GM20431 (cell line): ENCODE results near the gene ZBTB20.

ENCODE experiments used
- in situ Hi-C: fragments of 300-500 bp; cut with MseI, MboI; formaldehyde crosslinking; loops from one replicate; pipeline ENCODE4 v1.15.0; 2020; ENCODE audit warnings: low sequenced_read_pairs; ENCODE audit not compliant: unreplicated experiment

Gene ZBTB20

DNA sequence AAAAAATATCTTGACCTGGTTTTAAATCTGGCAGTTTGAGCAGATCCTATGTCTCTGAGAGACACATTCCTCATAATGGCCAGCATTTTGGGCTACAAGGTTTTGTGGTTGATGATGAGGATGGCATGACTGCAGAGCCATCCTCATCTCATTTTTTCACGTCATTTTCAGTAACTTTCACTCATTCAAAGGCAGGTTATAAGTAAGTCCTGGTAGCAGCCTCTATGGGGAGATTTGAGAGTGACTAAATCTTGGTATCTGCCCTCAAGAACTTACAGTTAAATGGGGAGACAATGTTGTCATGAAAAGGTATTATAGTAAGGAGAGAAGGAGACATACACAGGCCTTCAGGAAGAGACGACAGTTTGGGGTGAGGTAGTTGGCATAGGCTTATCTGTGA, 838.7 kb downstream of the ZBTB20 start:
- in situ Hi-C loops: no loop called here

DNA sequence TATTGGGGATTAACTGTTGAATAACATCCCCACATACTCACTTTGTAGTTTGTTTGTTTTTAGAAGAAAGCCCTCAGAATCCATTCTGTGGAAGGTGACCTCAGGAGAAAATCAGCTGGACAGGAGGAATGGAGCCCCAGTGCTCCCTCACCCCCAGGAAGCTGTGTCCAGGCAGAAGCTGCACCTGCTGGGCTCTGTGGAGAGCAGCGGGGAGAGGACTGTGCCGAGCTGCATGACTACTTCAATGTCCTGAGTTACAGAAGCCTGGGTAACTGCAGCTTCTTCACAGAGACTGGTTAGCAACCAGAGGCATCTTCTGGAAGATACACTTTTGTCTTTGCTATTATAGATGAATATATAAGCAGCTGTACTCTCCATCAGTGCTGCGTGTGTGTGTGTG, 839.3 kb downstream of the ZBTB20 start:
- in situ Hi-C loops: no loop called here

DNA sequence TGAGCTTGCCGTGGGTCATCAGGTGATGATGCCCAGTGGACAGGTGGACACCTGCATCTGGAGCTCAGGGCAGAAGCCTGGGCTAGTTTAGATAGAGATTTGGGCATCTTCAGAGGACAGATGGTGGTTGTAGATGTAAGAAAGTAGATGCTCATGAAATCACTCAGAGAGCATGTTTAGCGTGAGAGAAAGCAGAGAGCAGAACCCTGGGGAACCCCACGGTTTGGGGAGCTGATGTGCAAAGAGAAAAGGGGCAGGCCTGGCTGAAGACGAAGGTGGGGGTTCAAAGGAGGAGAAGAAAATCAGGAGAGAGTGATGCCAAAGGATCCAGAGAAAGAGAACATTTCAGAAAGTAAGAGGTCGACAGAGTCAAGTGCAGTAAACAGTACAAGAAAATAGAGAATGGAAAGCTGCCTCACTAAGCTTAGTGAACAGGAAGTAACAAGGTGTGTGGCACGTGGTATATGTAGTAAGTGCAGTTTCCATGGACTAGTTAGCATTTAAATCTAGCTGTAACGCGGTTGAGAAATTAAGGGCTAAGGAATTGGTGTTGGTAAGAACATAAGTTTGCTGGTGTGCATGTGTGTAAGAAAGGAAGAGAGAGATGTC, 839.8 kb downstream of the ZBTB20 start:
- in situ Hi-C loops: no loop called here

DNA sequence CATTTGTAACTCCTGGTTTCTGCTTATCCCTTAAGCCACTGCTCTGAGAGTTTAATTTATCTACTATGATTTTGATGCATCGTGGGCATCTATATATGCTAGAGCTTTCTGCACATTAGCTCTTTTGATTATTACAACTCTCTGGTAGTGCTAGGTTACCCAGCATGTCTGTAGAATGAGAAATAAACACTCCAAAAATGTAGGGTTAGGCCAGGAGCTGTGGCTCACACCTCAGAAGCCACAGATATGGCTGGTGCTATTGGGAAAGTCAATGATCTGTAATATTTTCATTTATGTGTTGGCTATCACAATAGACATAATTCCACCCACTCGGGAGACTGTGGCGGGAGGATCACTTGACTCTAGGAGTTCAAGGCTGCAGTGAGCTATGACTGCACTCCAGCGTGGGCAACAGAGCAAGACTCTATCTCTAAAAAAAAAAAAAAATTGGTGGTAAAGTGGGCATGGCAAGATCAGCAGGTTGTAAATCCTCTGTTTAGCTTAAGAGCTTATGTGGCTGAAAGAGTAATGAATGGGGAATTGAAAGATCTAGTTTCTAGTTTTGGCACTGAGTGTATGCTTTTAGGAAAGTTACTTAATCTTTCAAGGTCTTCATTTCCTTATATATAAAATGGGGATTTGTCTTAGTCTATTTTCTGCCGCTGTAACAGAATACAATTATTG, 847.0 kb downstream of the ZBTB20 start:
- in situ Hi-C loops: no loop called here

DNA sequence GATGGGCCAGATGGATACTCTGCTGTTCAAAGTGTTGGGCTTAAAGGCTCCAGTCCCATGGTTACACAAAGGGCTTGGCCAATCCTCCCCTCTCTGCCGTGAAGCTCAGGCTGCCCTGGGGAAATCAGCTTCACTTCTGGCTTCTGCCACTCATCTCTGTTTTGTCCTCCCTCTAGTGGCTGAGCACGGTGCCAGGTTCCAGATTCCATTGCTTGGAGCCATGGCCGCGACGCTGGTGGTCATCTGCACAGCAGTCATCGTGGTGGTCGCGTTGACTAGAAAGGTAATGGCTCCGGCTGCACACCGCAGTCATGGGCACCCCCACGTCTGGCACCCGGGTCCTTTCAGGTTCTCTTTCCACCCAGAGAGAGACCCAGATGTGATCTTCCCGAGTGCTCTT, 847.7 kb downstream of the ZBTB20 start:
- in situ Hi-C loops: no loop called here

DNA sequence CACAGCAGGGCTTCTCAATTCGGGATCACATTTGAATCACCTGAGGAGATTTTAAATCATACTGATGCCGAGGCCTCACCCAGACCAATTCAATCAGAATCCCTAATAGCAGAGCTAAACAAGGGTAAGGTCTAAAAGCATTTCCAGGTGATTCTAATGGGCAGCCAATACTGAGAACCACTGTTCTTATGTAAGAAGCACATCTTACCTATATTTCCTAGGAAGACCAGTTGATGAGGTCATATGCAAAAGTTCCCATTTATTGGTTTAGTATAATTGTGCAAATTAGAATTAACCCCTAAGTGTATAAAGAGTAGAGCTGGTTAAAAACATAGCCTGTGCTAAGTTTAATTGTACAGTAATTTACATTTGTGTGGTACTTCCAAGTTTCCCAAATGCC, 851.1 kb downstream of the ZBTB20 start:
- in situ Hi-C loops: no loop called here

DNA sequence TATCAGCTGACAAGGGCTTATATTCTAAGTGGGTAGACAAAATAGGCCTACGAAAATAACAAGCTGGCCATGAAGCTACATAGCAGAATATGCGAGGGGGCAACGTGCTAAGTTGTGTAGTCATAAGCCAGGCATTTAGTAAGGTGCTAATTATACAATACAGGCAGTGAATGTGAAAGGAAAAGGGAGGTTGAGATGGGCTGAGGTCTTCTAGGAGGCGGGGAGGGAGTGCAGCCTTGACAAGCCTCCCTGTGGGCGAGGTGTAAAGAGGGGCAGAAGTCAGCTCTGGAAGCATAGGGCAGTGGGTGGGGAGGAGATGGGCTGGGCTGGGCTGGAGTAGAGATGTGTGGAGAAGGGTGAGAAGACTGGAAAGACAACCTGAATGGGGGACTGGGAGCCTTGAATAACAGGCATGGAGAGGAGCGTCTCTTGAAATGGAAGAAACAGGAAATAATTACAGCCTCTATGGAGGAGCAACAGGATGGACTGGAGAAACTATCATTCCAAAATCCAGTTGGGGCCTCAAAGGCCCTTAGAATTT, 852.1 kb downstream of the ZBTB20 start:
- in situ Hi-C loops: no loop called here

DNA sequence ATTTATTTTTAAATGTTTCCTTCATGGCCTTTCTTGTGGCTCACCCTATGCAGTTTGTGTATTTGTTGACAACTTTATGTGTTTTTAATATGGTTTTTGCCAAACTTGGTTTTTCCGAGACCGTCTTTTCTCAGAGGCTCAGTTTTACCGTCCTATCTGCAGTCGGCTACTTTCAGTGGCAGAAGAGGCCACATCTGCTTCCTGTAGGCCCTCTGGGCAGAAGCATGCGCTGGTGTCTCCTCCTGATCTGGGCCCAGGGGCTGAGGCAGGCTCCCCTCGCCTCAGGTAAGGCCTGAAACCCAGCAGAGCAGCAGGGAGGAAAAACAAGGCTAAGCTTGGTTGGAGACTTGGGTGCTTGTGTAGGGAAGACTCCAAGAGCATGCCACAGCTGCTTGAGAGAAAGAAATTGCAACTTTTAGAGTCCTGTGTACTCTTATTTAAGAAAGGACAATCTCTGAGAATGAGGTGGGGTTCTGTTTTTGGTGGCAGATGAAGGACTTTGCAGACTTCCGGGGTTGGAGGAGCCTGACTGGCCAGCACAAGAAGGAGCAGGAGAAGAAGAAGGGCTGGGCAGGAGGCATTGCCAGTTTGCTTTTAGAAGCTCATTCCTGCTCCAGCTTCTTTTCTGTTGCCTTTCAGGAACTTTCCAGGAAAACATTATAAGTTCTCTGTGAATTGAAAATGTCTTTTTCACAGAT, 853.1 kb downstream of the ZBTB20 start, which contains the start of gene TIGIT:
Gene TIGIT (plus strand): TSS at position 191 of the 698 bp plus-strand sequence. CDS start 34 bp downstream, at position 225.
- in situ Hi-C loops: no loop called here

DNA sequence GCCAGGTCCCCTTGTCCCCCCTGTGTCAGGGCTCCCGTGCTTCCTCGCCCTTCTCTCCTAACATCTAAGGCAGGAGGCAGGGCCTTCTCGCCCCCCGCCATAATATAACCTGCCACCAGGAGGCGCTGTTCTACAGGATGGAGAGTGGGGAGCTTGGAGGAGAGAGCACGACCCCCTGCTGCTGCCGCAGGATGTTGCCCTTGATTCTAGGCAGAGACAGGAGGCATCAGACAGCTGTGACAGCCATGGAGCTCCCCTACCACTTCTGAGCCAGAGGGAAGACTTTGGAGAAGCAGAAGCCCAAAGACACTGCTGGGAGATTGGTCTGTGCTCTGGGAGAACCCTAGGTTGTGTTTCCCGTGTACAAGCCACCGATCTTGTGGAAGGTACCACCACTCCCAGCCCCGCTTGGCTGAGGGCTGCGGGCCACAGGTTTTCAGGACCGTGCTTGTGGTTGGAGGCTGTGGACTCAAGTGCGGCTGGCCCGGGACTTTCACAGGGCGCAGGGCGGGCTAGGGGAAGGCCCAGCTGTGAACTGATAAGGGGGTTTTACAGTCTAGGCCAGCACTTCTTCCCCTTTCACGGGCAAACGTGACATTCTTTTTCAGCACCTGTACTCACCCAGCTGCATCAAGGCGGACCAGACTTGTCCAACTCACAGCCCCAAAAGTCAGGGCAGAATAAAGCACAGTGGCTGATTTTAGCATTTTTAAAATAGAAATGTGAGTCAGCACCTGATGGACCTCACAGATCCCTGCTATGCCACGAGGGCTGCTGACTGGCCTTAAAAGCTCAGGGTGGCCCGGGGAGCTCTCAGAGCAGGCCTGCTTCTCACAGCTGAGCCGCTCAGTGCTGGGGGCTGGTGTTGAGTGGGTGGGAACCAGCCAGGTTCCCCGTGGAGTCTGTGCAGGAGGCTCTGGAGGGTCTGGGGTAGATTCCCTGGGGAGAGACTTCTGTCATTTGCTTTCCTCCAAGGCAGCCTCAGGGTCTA, 855.9 kb downstream of the ZBTB20 start:
- in situ Hi-C loops: no loop called here

DNA sequence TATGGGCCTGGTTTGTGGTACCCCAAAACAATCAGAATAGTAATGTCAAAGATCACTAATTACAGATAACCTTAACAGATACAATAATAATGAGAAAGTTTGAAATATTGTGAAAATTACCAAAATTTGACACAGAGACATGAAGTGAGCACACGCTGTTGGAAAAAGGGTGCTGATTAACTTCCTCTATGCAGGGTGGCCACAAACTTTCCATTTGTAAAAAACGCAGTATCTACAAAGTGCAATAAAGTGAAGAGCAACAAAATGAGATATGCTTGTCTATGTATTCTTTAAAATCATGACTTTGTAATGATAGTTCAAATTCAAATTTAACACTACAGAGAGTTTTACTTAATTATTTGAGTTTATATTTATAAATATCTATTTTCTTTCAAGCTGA, 860.8 kb downstream of the ZBTB20 start:
- in situ Hi-C loops: no loop called here

DNA sequence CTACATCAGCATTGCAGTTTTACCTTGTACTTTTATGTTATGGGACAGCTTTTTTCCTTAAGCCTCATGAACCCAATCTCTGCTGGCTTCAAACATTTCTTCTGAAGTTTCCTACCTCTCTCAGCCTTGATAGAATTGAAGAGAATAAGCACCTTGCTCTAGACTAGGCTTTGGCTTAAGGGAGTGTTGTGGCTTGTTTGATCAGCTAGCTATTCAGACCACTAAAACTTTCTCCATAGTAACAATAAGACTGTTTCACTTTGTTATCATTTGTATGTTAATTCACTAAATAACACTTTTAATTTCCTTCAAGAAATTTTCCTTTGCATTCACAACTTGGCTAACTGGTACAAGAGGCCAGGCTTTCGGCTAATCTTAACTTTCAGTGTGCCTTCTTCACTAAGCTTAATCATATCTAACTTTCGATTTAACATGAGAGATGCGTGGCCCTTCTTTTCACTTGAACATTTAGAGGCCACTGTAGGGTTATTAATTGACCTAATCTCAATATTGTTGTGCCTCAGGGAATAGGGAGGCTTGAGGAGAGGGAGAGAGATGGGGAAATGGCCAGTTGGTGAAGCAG, 861.3 kb downstream of the ZBTB20 start:
- in situ Hi-C loops: no loop called here

DNA sequence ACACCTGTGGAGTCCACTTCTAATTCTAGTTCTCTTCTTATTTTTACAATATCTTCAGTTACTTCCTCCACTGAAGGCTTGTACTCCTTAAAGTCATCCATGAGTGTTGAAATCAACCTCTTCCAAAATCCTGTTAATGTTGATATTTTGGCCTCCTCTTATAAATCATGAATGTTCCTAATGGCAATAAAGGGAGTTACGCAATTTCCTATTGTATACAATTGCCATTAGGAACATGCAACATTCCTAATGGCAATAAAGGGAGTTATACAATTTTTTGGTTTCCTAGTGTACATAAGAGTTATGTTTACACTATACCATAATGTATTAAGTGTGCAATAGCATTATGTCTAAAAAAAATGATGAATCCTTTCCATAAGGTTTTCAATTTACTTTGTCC, 862.4 kb downstream of the ZBTB20 start:
- in situ Hi-C loops: no loop called here
